GM12878 (cell line): Measurements from ENCODE around the gene IL20RA. TPM values are rescaled to one million over a fixed set of nuclear protein-coding genes. Genes with fewer than 3 reads are reported as not detected.

ENCODE experiments used
- ATAC-seq: fragments of 200-7000 bp; cut with Tn5 transposase; 3 replicates; pipeline ENCODE4 v1.9.1; 2020; ENCODE audit warnings: mild to moderate bottlenecking, moderate library complexity
- BruUV-seq: library from RNA; stranded (reverse); fragments of 400-500 nt; replicated peaks from 2 replicates; lab custom pipeline; 2021; lab: Mats Ljungman, UMichigan
- CTCF ChIA-PET: fragments of 300-600 bp; sonication (Branson Sonifier 250); formaldehyde crosslinking; extraction: SDS; loops from one replicate; lab custom pipeline; 2021; ENCODE audit warnings: inconsistent platforms; lab: Yijun Ruan, JAX
- POLR2A ChIA-PET: fragments of 350-600 bp; formaldehyde crosslinking; extraction: SDS; loops from one replicate; lab custom pipeline; 2021; ENCODE audit warnings: inconsistent platforms; lab: Charles Lee
- RAD21 ChIA-PET: fragments of 300-600 bp; sonication (Branson Sonifier 250); formaldehyde crosslinking; loops from one replicate; lab custom pipeline; 2023; ENCODE audit warnings: antibody characterized with exemption; ENCODE audit not compliant: unreplicated experiment; lab: Charles Lee
- SMC1A ChIA-PET: fragments of 300-600 bp; sonication (Branson Sonifier 250); formaldehyde crosslinking; loops from one replicate; lab custom pipeline; 2023; ENCODE audit not compliant: unreplicated experiment, uncharacterized antibody; lab: Charles Lee
- DNase-seq: peaks from one replicate; pipeline ENCODE4 v3.0.0-alpha.2; 2011; ENCODE audit warnings: low read depth, low spot score
- FAIRE-seq: peaks from 3 replicates; lab custom pipeline; 2011; peaks lifted over from hg19 to GRCh38; lab: Jason Lieb, UNC
- H2AFZ ChIP-seq: 2 replicates; pipeline ENCODE4 v1.6.0; 2011; ENCODE audit warnings: low read depth, low read length, control low read depth; ENCODE audit not compliant: control insufficient read depth
- H3K27ac ChIP-seq: 2 replicates; pipeline ENCODE4 v1.5.1; 2011; ENCODE audit warnings: control low read depth; ENCODE audit not compliant: control insufficient read depth, insufficient read depth
- H3K27me3 ChIP-seq, 2 experiments: replicated peaks in 1 of 2; 2 replicates each; pipeline versions ENCODE4 v1.6.0 to v1.6.1; 2011; ENCODE audit warnings: low read length in 1 of 2; ENCODE audit not compliant: control insufficient read depth in 2 of 2, insufficient read depth in 2 of 2
- H3K36me3 ChIP-seq, 2 experiments: 2 replicates each; pipeline ENCODE4 v1.5.1; 2011; ENCODE audit warnings: low read length in 1 of 2; ENCODE audit not compliant: control insufficient read depth in 2 of 2, insufficient read depth in 2 of 2
- H3K4me1 ChIP-seq: 2 replicates; pipeline ENCODE4 v1.6.1; 2011; ENCODE audit warnings: mild to moderate bottlenecking, low read length, moderate library complexity, mixed read lengths; ENCODE audit not compliant: control insufficient read depth, insufficient read depth
- H3K4me2 ChIP-seq: 2 replicates; pipeline ENCODE4 v1.6.0; 2011; ENCODE audit warnings: control low read depth; ENCODE audit not compliant: control insufficient read depth, insufficient read depth
- H3K4me3 ChIP-seq: fragments of 200-600 bp; sonication (generic); 2 replicates; pipeline ENCODE4 v1.5.1; 2016
- H3K79me2 ChIP-seq: 2 replicates; pipeline ENCODE4 v1.6.0; 2011; ENCODE audit warnings: low read length; ENCODE audit not compliant: control insufficient read depth, insufficient read depth
- H3K9ac ChIP-seq: 2 replicates; pipeline ENCODE4 v1.8.0; 2011; ENCODE audit warnings: low read length, control low read depth, mixed read lengths; ENCODE audit not compliant: control insufficient read depth, insufficient read depth
- H3K9me3 ChIP-seq: replicated peaks from 3 replicates; pipeline ENCODE4 v1.5.1; 2011; ENCODE audit warnings: mild to moderate bottlenecking, low read length; ENCODE audit not compliant: control insufficient read depth, insufficient read depth
- H4K20me1 ChIP-seq: 2 replicates; pipeline ENCODE4 v1.6.0; 2011; ENCODE audit not compliant: control insufficient read depth, insufficient read depth
- ATF3 ChIP-seq: IDR thresholded peaks from 2 replicates; pipeline ENCODE4 v1.6.1; 2011; ENCODE audit warnings: low read depth, mild to moderate bottlenecking, low read length, moderate library complexity, borderline replicate concordance; ENCODE audit errors: extremely low read depth
- CEBPB ChIP-seq, 2 experiments: fragments of 150-350 bp in 1 of 2; IDR thresholded peaks; 2 replicates each; pipeline ENCODE4 v1.6.1; 2012 to 2014; ENCODE audit warnings: low read depth in 2 of 2, low read length in 2 of 2, borderline replicate concordance in 1 of 2, inconsistent platforms in 1 of 2
- DPF2 ChIP-seq: fragments of 450-650 bp; IDR thresholded peaks from 2 replicates; pipeline ENCODE4 v1.6.1; 2017; ENCODE audit warnings: mild to moderate bottlenecking
- MYC ChIP-seq: IDR thresholded peaks from 2 replicates; pipeline ENCODE4 v1.6.1; 2011; ENCODE audit warnings: mild to moderate bottlenecking, low read length, moderate library complexity, inconsistent platforms; ENCODE audit not compliant: insufficient read depth, insufficient replicate concordance, insufficient read length, severe bottlenecking
- NFXL1 ChIP-seq: fragments of 450-650 bp; IDR thresholded peaks from 2 replicates; pipeline ENCODE4 v1.6.1; 2017; ENCODE audit warnings: antibody characterized with exemption, mild to moderate bottlenecking, borderline replicate concordance
- POLR2AphosphoS2 ChIP-seq: IDR thresholded peaks from 2 replicates; pipeline ENCODE4 v1.6.1; 2011; ENCODE audit warnings: low read depth, mild to moderate bottlenecking, low read length, improper control_type of control experiment, moderate library complexity
- SIX5 ChIP-seq: IDR thresholded peaks from 2 replicates; pipeline ENCODE4 v1.6.1; 2011; ENCODE audit warnings: mild to moderate bottlenecking, low read depth, low read length, moderate library complexity; ENCODE audit not compliant: severe bottlenecking
- SREBF1 ChIP-seq: IDR thresholded peaks from 2 replicates; pipeline ENCODE4 v1.6.1; 2012; ENCODE audit warnings: mild to moderate bottlenecking, low read length
- TCF12 ChIP-seq: IDR thresholded peaks from 2 replicates; pipeline ENCODE4 v1.6.1; 2011; ENCODE audit warnings: low read depth, mild to moderate bottlenecking, low read length
- TCF7 ChIP-seq: IDR thresholded peaks from 2 replicates; pipeline ENCODE4 v1.6.1; 2014; ENCODE audit warnings: antibody characterized with exemption, borderline replicate concordance
- ZBTB11 ChIP-seq: fragments of 450-650 bp; formaldehyde crosslinking; IDR thresholded peaks from 2 replicates; pipeline ENCODE4 v1.5.0; 2022; ENCODE audit warnings: mild to moderate bottlenecking, missing genetic modification characterization
- WGBS: methylation state at CpG from one replicate; pipeline ENCODE4 v1.1.6; 2016; ENCODE audit warnings: low lambda C conversion rate; ENCODE audit not compliant: insufficient replicate concordance, insufficient coverage; ENCODE audit errors: missing lambda C conversion rate; 5-methylcytosine and 5-hydroxymethylcytosine counted together
- in situ Hi-C: fragments of 300-500 bp; cut with MboI; formaldehyde crosslinking; loops from 9 replicates; pipeline ENCODE4 v1.14.3; 2018; ENCODE audit warnings: mixed read lengths
- intact Hi-C: fragments of 100-400 bp; cut with micrococcal nuclease; formaldehyde crosslinking; loops from one replicate; pipeline ENCODE4 v1.14.2; 2022; ENCODE audit not compliant: unreplicated experiment
- polyA plus RNA-seq, 11 experiments: library from polyadenylated mRNA; depleted of rRNA in 4 of 11; unstranded in 6 of 11; stranded (reverse) in 5 of 11; fragments of >200 nt; fragmentation: Nextera tagmentation in 4 of 11; fragmentation: Illumina TruSeq in 1 of 11; extraction: Ambion mirVana in 4 of 11; extraction: Trizol in 1 of 11; gene quantifications; 1 replicate in 1 of 11; 2 replicates in 10 of 11; pipeline versions ENCODE4 v1.2.1 to v1.2.3, GENCODE V29; 2011 to 2016; ENCODE audit warnings: inconsistent platforms in 2 of 11, missing spikeins in 2 of 11, low read depth in 1 of 11
- total RNA-seq, 4 experiments: library from RNA; depleted of rRNA in 3 of 4; stranded (reverse); fragments of >200 nt in 3 of 4; fragmentation: Illumina TruSeq in 1 of 4; extraction: Trizol in 1 of 4; gene quantifications; 2 replicates each; pipeline versions ENCODE4 v1.2.1 to v1.2.3, GENCODE V29; 2013 to 2021

Gene IL20RA
- total and polyA plus RNA-seq, 10 of the 15 experiments (the other 5 are each of a cell fraction or from before 2014, with no cell fraction given) = 0.02 to 0.16 (median 0.09) TPM; not detected in 3

GRCh38 chr6:136980070-136980469 lies 64.7 kb downstream of the IL20RA start:
- no peaks in the 10 kb centered on the region for H3K4me1 ChIP-seq
- ATAC-seq (no peak), DNase-seq (no peak), FAIRE-seq (no peak)
- WGBS = 2% methylated on average over 5 of the region's 5 CpGs
- no peak overlapping the region for H3K9ac ChIP-seq
- ChIA-PET RAD21 (interaction anchor here (0.7 kb wide), 1 partner anchor 313 kb away, joined by 3 read pairs; no protein-coding TSS in a partner anchor), SMC1A (interaction anchor here (0.5 kb wide), 1 partner anchor 185 kb away, joined by 3 read pairs; no protein-coding TSS in a partner anchor), POLR2A (no interaction called here), CTCF (no interaction called here)
- no peak overlapping the region for H3K4me2 ChIP-seq
- no peaks in the 10 kb centered on the region for H3K79me2 ChIP-seq
- no peaks in the 10 kb centered on the region; a peak in 2 of 4 replicates for H3K27me3 ChIP-seq
- H3K36me3 ChIP-seq = no peaks in the 10 kb centered on the region
- no TSS peak for BruUV-seq
- TF ChIP-seq TCF7 (no peak), CEBPB (IDR thresholded peaks at IDR 0.05; ENCODE audit: borderline replicate concordance in 1 of 2, low read depth in 2 of 2, low read length in 2 of 2) (no peak), POLR2AphosphoS2 (no peak), TCF12 (no peak), NFXL1 (no peak), DPF2 (no peak), SIX5 (no peak), ZBTB11 (CRISPR knock-in tag) (no peak), ATF3 (no peak), MYC (no peak), SREBF1 (no peak)
- H4K20me1 ChIP-seq = no peaks in the 10 kb centered on the region
- H3K9me3 ChIP-seq = no peaks in the 10 kb centered on the region
- H3K4me3 ChIP-seq = no peak overlapping the region
- intact Hi-C loops (no loop called here), in situ Hi-C loops (no loop called here)
- no peak overlapping the region for H3K27ac ChIP-seq
- H2AFZ ChIP-seq = no peak overlapping the region
